ENCODE data around the gene PDZRN4.
"Not testable (repeated sequence)": the region's sequence is repeated elsewhere in the genome, so short reads cannot be mapped to it uniquely, and the experiment has no call there.

The PDZRN4 gene

DNA sequence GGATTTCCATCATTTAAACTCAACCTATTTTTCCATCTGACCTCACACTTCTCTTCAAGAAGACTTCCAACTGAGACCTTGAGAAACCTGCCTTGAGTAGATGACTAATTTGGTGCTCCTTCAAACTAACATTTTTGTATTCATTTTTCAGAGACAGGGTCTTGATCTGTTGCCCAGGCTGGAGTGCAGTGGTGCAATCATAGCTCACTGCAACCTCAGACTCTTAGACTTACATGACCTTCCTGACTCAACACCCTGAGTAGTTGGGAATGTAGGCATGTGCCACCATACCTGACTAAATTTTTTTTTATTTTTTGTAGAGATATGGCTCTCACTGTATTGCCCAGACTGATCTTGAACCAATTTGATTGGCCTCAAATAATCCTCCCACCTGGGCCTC, 389.9 kb downstream of the PDZRN4 start:
- DNase-seq, result no peak

DNA sequence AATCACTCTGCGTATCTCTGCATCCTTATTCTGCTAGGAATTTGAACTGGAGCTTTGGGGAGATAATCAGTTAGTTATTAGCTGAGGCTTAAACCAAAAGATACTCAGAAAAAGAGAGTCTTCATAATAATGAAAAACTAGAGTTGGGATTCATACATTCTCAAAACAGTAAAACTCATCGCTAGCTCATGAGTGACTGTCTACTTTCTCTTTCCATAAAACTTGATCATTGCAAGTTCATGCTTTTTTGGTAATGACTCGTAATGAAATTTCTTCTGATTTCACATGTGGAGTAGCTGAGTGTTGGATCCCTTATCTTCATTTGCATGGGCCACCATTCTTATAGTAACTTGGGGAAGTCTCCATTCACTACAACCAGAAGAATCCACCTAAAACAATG, 397.7 kb downstream of the PDZRN4 start:
- no peak for DNase-seq

DNA sequence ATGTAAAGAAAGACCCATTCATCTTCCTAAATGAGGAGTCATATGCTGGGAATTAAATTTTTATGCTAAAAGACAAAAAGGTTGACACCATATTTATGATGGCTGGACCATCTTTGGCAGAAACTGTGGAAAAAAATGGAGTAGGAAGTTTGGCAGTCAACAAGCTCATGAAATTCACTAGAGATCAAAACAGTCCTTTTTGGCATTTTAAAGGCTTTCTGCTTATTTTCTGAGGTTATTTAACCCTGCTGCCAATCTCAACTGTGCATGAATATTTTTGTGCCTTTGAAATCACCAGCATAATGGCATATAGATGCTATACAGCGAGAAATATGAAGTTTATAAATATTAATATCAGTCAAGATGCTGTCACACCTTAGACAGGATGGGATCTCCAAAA, 399.5 kb downstream of the PDZRN4 start:
- DNase-seq, result no peak

DNA sequence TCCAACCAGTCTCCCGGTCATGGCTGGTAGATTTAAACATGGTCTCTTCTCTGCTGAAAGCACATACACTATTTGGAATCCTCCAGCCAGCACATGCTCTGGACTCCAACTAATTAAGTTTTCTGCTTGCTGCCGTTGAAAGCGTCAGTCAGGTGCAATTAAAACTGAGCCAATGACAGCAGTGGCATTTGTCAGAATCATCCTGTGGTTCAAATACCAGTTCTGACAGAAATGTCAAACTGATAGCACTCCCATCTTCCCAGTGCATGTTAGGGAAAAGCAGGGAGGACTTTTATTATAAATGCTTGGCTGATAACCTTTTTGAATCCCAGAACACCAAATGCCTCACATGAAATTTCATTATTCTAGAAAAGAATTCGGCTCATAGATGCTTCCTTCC, 401.8 kb downstream of the PDZRN4 start:
- DNase-seq, result no peak

DNA sequence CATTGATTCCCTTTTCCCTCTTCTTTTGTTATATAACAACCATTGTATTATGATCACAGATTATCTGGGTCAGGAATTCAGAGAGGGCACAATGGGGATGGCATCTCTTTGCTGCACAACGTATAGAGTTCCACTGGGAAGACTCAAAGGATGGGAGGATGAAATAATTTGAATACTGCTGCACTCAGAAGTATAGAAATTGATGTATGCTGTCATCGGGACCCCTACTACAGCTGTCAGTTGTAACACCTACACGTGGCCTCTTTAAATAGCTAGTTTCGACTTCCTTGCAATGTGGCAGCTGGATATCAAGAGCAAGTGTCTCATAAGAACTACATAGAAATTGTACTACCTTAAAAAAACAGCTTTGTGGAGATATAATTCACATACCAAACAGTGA, 408.1 kb downstream of the PDZRN4 start:
- no peak for DNase-seq

DNA sequence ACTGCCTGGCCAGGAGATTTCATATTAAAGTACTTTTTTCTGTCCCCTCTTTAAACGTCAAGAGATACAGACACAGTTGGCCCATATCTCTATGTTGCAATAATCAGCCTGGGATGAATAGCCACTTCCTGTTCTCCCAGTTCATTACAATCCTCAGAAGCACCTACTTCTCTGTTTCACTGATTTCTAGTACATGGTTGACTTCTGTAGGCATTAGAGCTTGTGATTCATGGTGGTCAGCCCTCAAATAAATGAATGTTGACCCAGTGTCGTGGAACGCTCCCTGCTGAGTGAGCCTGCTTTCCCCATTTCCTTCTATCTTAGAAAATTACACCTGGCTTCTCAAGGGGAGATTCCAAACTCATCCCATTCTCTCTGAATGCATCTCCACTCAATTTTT, 416.7 kb downstream of the PDZRN4 start:
- no peak for DNase-seq

DNA sequence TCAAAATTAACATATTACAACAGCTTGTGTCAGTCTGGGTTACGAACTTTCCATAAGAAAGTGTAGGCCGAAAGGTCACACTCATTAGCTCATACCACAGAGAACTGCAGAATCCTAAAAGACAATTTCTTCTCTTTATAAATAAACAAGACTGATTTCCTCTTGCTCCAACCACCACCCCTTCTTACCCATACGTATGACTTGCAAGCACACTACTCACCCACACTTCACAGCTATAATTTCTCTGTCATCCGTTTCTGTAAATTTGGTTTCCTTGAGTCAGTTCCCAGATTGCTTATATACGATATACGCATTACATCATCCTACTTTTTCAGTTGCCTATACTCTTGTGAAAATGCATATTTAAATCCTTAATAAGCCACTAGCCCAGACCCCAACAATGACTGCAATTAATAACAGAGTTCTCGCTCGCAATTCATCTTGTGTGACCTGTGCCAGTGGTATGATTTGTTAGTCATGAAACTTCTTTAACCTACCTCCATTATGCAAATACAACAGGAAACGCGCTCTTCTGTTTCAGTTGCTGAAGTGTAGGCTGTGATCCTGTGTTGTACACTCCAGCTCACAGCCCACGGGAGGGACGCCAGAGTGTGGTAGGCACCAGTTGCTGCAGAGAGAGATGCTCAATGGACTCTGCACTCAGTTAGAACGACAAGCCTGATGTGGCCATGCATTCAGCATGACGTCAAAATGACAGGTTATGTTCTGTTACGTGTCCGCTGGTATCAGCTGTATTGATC, 417.6 kb downstream of the PDZRN4 start:
- no peak for DNase-seq

DNA sequence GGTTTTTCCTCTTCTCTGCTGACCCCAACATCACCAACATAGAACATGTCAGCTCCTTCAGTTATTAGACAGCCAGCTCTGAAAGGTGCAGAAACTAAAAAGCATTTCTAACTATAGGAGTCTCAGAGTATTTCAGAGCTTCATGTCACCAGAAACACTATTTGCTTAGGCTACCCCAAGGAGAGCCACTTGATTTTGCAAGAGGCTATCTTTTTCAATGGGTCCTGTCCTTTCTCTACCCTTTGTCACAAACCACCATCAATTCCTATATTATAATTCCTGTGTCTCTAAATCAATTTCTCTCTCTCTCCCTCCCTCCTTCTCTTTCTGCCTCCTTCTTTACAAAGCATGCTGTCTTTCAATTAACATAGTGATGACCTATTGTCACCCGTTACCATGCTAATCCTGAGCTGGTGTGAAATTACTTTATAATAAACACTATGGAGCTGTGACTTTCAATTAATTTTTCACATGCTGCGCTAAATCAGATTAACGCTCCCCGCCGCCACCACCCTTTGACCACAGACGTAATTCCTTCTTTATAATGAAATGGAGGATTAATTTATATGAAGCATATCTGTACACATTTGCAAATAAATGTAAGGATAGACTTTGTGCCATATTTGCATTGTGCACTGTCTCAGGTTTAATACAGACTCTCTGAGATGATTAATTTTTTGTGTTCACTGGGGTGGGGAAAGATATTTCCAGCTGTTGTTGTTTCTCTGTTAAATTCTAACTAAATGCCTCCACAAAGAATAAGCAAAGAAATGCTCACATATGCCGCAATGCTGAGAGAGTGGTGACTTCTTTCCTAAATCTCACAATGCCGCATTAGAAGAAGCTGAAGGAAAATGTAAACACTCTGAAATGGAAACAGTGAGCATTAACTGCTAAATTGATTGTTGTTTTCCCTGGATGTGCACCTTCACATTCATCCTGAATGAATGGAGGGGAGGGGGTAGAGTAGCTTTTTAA, 418.6 kb downstream of the PDZRN4 start:
- DNase-seq, result peak; percentile 51

DNA sequence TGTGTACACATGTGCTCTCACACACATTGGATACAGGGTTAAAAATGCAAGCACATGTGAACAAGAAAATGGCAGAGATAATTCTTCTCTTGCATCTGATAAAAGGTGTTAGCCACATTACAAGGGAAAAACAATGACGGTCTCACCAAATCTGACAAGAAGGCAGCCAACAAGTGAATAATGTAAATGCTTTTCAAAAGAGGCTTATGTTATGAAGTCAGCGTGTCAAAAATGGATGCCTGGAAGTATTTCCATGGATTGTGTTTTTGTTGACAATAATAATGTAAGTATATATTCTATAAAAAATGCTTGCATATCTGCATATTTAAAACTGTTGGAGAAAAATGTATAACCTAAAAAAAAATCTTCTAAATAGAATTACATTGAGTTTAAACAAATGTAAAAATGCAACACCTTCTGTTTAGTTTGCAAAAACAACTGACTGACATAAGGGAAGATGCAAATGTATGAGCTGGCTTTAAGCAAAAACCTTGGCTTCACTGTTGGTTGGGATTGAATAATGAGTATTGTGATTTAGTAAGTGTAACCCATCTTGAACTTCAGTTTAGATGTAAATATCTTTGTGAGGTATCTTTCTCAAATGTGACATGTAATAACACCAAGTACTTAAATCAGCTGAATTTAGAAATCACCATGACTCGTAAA, 424.9 kb downstream of the PDZRN4 start:
- no peak for DNase-seq

DNA sequence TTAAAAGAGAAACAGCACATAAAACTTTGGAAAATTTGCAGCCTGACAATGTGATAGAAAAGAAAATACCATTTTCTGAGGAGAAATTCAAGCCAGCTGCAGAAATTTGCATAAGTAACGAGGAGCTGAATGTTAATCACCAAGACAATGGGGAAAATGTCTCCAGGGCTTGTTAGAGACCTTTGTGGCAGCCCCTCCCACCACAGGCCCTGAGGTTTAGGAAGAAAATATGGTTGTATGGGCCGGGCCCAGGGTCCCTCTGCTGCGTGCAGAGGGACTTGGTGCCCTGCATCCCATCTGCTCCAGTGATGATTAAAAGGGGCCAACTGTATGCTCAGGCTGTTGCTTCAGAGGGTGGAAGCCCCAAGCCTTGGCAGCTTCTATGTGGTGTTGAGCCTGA, 427.1 kb downstream of the PDZRN4 start:
- not testable (repeated sequence) for DNase-seq

DNA sequence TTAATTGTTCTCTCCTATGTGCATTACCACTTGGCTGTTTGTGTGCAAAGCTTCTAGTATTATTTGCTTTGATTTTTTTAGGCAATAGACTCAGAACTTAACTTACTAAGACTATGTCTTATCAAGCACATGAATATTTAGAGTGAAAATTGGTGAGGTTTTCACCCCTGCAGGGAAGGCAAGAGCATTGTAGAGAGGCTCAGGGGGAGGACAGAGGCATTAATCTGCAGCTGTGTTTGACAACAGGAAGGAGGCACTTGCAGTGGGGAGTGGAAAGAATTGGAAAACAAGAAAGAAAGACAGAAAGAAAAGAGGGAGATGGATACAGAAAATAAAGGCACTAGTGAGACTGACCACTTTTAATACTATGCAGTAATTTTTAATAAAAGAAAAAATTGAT, 431.6 kb downstream of the PDZRN4 start:
- DNase-seq, result no peak

DNA sequence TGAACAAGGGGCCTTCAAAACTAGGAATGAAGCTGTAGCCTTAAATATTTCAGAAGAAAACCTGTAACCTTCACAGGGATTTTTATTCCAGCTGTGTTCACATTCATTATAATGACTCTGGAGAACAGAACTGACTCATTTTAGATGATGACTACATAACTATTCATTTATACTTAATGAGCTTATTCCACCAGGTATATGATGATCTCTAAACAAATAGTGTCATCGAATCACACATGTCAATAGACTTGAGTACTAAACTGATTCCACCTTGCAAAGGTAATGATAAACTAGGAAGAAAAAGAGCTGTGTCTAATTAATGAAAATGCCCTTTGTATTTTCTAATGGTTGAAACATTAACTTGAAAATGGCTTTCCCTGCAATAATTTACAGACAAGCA, 433.2 kb downstream of the PDZRN4 start:
- DNase-seq, result no peak

Measured in NCI-H82 (cell line).